GM21529 (cell line): Measurements from ENCODE around the gene PRICKLE1.
"Not testable (repeated sequence)": the region's sequence is repeated elsewhere in the genome, so short reads cannot be mapped to it uniquely, and the experiment has no call there.

Experiments
- ATAC-seq: cut with Tn5 transposase; IDR thresholded peaks from one replicate; pipeline ENCODE4 v1.9.1; 2021; ENCODE audit not compliant: unreplicated experiment

The PRICKLE1 gene

GRCh38 chr12:42557586-42558172 is 31.9 kb downstream of the PRICKLE1 start:
- no peak for ATAC-seq

GRCh38 chr12:42556917-42557316 is 32.6 kb downstream of the PRICKLE1 start:
- ATAC-seq: no peak

GRCh38 chr12:42552822-42553221 is 36.7 kb downstream of the PRICKLE1 start:
- no peak for ATAC-seq

GRCh38 chr12:42550800-42551199 is 38.7 kb downstream of the PRICKLE1 start:
- ATAC-seq: no peak

- ATAC-seq: no peak
Observed at GRCh38 chr12:42546709-42547108, 42.8 kb downstream of the PRICKLE1 start.

GRCh38 chr12:42541965-42542364 is 47.6 kb downstream of the PRICKLE1 start:
- no peak for ATAC-seq

GRCh38 chr12:42541308-42541707 is 48.2 kb downstream of the PRICKLE1 start:
- ATAC-seq: not testable (repeated sequence)

- no peak for ATAC-seq
Observed at GRCh38 chr12:42539696-42540095, 49.9 kb downstream of the PRICKLE1 start.

GRCh38 chr12:42538203-42538602 is 51.3 kb downstream of the PRICKLE1 start:
- ATAC-seq: no peak

GRCh38 chr12:42534184-42534838 is 55.2 kb downstream of the PRICKLE1 start:
- no peak for ATAC-seq

- no peak for ATAC-seq
Observed at GRCh38 chr12:42530284-42530683, 59.3 kb downstream of the PRICKLE1 start.

- no peak for ATAC-seq
Observed at GRCh38 chr12:42525444-42525843, 64.1 kb downstream of the PRICKLE1 start.

GRCh38 chr12:42524716-42525115 is 64.8 kb downstream of the PRICKLE1 start:
- ATAC-seq: no peak

- ATAC-seq: no peak
Observed at GRCh38 chr12:42516573-42516972, 73.0 kb downstream of the PRICKLE1 start.

- ATAC-seq: no peak
Observed at GRCh38 chr12:42511656-42512055, 77.9 kb downstream of the PRICKLE1 start.

- no peak for ATAC-seq
Observed at GRCh38 chr12:42510823-42511222, 78.7 kb downstream of the PRICKLE1 start.

GRCh38 chr12:42508913-42509460 is 80.6 kb downstream of the PRICKLE1 start:
- ATAC-seq: no peak

GRCh38 chr12:42507565-42507964 is 82.0 kb downstream of the PRICKLE1 start:
- ATAC-seq: no peak

GRCh38 chr12:42507081-42507480 is 82.5 kb downstream of the PRICKLE1 start:
- ATAC-seq: no peak

GRCh38 chr12:42504049-42504448 is 85.5 kb downstream of the PRICKLE1 start:
- ATAC-seq: no peak

GRCh38 chr12:42502682-42503081 is 86.9 kb downstream of the PRICKLE1 start:
- no peak for ATAC-seq

- no peak for ATAC-seq
Observed at GRCh38 chr12:42498549-42499247, 90.8 kb downstream of the PRICKLE1 start.
